HG03442 (cell line): Measurements from ENCODE around the gene WDR82.
"Not testable (repeated sequence)": the region's sequence is repeated elsewhere in the genome, so short reads cannot be mapped to it uniquely, and the experiment has no call there.

Experiments
- ATAC-seq: cut with Tn5 transposase; IDR thresholded peaks from one replicate; pipeline ENCODE4 v1.9.1; 2021; ENCODE audit warnings: mild to moderate bottlenecking, moderate library complexity; ENCODE audit not compliant: unreplicated experiment

The WDR82 gene

GRCh38 chr3:52290596-52291507 lies 12.4 kb upstream of the WDR82 start:
- no peak for ATAC-seq

GRCh38 chr3:52289747-52290595 lies 11.5 kb upstream of the WDR82 start:
- ATAC-seq = no peak

- ATAC-seq = no peak
These were observed 10.9 kb upstream of the WDR82 start for GRCh38 chr3:52289338-52289746.

GRCh38 chr3:52288674-52289073 lies 10.2 kb upstream of the WDR82 start:
- ATAC-seq = no peak

- ATAC-seq = no peak
These were observed 8.3 kb upstream of the WDR82 start for GRCh38 chr3:52286777-52287110.

GRCh38 chr3:52284051-52284450 lies 5.6 kb upstream of the WDR82 start:
- ATAC-seq = not testable (repeated sequence)

- no peak for ATAC-seq
These were observed 4.9 kb upstream of the WDR82 start for GRCh38 chr3:52283306-52283705.

GRCh38 chr3:52281981-52282801 lies 3.7 kb upstream of the WDR82 start:
- no peak for ATAC-seq

- no peak for ATAC-seq
These were observed 1.6 kb upstream of the WDR82 start for GRCh38 chr3:52280050-52280461.

- ATAC-seq = no peak
These were observed 1.1 kb upstream of the WDR82 start for GRCh38 chr3:52279596-52279995.

- ATAC-seq = peak; percentile 52
These were observed 408 bp downstream of the WDR82 start for GRCh38 chr3:52277972-52278509.

GRCh38 chr3:52277071-52277964 lies 1.1 kb downstream of the WDR82 start:
- no peak for ATAC-seq

- ATAC-seq = not testable (repeated sequence)
These were observed 3.7 kb downstream of the WDR82 start for GRCh38 chr3:52274781-52275180.

- ATAC-seq = no peak
These were observed 5.6 kb downstream of the WDR82 start for GRCh38 chr3:52272831-52273230.

GRCh38 chr3:52272172-52272571 lies 6.3 kb downstream of the WDR82 start:
- ATAC-seq = not testable (repeated sequence)

GRCh38 chr3:52270252-52270754 lies 8.1 kb downstream of the WDR82 start:
- ATAC-seq = no peak

GRCh38 chr3:52269776-52270175 lies 8.7 kb downstream of the WDR82 start:
- ATAC-seq = no peak

GRCh38 chr3:52268036-52268435 lies 10.4 kb downstream of the WDR82 start:
- no peak for ATAC-seq

GRCh38 chr3:52265387-52265786 lies 13.1 kb downstream of the WDR82 start:
- ATAC-seq = no peak

GRCh38 chr3:52262447-52262846 lies 16.0 kb downstream of the WDR82 start:
- ATAC-seq = no peak
